ENCODE measurements around the gene ARHGAP6. TPM values are rescaled to one million over a fixed set of nuclear protein-coding genes. Genes with fewer than 3 reads are reported as not detected.
"Not testable (repeated sequence)": the region's sequence is repeated elsewhere in the genome, so short reads cannot be mapped to it uniquely, and the experiment has no call there.

ARHGAP6 gene
- total RNA-seq, 1 donor from 2014 or later: 16.7 TPM

DNA sequence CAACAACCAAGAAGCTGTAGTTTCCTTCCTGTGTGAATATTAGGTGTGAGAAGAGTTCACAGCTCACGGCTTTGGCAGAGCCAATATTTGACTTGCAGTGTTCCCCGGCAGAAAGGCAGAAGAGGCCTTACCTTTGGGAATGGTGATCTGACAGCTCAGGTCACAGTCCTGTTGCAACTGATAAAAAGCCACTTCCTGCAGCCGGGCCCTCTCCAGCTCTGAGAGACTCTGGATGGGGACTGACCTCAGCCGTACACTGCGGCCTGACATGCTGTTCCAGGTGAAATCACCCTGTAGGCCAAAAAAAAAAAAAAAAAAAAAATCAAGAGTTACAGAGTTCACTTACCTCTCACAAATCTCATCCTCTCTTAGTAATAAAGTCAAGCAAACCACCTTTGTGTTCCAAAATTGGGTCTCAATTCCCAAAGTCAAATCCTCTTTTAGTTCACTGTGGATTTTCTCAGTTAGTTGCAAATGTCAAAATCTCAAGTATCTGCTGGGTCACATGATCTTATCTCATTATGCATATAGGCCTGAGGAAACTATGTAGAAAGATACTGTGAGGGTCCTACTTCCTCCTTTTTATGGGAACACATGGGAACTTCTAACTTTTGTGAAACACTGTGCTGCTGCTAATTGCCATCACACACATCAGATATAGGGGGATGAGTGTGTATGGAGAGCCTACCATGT lies 411.2 kb downstream of the ARHGAP6 start:
- Histone ChIP-seq H3K4me1 (no peaks in the 10 kb centered on the region), H3K4me3 (no peak overlapping the region), H3K9me3 (no peaks in the 10 kb centered on the region), H3K27me3 (ENCODE audit: low read depth) (no peaks in the 10 kb centered on the region), H3K27ac (no peak overlapping the region), H3K36me3 (no peaks in the 10 kb centered on the region)
- DNase-seq: no peak
- TF ChIP-seq, protein P1, sequence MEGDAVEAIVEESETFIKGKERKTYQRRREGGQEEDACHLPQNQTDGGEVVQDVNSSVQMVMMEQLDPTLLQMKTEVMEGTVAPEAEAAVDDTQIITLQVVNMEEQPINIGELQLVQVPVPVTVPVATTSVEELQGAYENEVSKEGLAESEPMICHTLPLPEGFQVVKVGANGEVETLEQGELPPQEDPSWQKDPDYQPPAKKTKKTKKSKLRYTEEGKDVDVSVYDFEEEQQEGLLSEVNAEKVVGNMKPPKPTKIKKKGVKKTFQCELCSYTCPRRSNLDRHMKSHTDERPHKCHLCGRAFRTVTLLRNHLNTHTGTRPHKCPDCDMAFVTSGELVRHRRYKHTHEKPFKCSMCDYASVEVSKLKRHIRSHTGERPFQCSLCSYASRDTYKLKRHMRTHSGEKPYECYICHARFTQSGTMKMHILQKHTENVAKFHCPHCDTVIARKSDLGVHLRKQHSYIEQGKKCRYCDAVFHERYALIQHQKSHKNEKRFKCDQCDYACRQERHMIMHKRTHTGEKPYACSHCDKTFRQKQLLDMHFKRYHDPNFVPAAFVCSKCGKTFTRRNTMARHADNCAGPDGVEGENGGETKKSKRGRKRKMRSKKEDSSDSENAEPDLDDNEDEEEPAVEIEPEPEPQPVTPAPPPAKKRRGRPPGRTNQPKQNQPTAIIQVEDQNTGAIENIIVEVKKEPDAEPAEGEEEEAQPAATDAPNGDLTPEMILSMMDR (IDR thresholded peaks at IDR 0.05): no peak
- intact Hi-C loops (cut with DNase I): no loop called here
- no peak for ATAC-seq

DNA sequence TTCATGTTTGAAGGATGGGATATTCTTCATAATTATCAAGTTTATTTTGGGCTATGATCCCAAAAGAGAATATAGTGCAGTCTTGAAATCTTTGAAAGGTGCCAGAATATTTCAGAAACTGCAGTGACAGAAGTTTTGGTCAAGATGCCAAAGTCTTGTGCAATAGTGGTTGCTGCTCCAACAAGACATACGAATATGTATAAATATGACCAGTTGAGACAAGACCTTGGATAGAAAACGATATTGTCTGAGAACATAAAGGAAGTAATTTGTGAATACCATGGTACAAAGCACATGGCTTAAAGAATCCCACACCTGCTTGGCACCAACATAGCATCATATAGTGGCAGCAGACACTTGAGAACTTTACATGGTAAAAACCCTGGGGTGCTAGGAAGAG lies 421.1 kb downstream of the ARHGAP6 start:
- no peaks in the 10 kb centered on the region for H3K27me3 ChIP-seq (ENCODE audit: low read depth)
- H3K36me3 ChIP-seq: no peaks in the 10 kb centered on the region
- H3K9me3 ChIP-seq: no peaks in the 10 kb centered on the region
- no peak overlapping the region for H3K27ac ChIP-seq
- no peaks in the 10 kb centered on the region for H3K4me1 ChIP-seq
- ATAC-seq (no peak), DNase-seq (no peak)
- TF ChIP-seq, protein P1 (IDR thresholded peaks at IDR 0.05): no peak
- intact Hi-C loops (cut with DNase I): no loop called here
- H3K4me3 ChIP-seq: no peak overlapping the region

DNA sequence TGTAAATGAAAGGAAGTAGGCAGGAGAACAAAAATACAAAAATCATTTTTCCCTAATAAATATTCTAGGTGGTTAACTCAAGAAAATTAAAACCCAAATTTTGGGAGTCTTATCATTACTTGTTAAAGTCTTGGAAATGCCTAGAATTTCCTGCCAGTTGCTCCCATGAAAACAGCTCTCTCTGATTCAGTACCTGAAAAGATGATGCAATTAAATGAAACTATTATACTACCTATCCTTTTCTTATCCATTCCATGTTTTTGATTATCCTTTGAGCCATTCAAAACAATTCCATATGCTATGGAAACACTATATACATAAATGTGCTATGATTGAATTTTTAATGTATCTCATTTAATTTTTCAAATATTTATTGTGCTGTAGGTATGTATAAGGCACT lies 423.0 kb downstream of the ARHGAP6 start:
- TF ChIP-seq, protein P1 (IDR thresholded peaks at IDR 0.05): no peak
- Histone ChIP-seq H3K36me3 (no peaks in the 10 kb centered on the region), H3K27ac (no peak overlapping the region), H3K4me3 (no peak overlapping the region), H3K27me3 (ENCODE audit: low read depth) (no peaks in the 10 kb centered on the region), H3K9me3 (no peaks in the 10 kb centered on the region), H3K4me1 (no peaks in the 10 kb centered on the region)
- ATAC-seq (no peak), DNase-seq (no peak)
- intact Hi-C loops (cut with DNase I): no loop called here

DNA sequence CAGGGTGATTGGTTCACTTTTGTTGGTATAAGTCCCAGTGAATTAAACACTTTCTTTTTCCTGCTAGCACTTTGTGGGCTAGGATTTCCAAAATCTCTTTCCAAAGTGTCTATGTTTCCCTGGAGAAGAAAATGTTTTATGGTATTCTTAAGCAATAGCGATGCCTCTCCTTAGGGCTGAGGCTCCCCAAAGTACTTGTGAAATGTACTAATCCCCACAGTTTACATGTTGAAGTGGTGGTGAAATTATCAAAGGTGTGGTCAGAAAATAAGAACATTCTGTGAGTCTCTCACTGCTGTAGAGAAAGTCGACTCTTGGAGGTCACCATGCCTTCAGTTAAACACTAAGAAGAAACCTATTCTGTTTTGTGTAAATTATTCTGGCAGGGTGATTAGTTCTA lies 424.0 kb downstream of the ARHGAP6 start:
- no peak for DNase-seq
- H3K4me3 ChIP-seq: no peak overlapping the region
- no peaks in the 10 kb centered on the region for H3K36me3 ChIP-seq
- no peak for ATAC-seq
- intact Hi-C loops (cut with DNase I): no loop called here
- H3K27me3 ChIP-seq (ENCODE audit: low read depth): no peaks in the 10 kb centered on the region
- no peaks in the 10 kb centered on the region for H3K9me3 ChIP-seq
- no peak overlapping the region for H3K27ac ChIP-seq
- H3K4me1 ChIP-seq: no peaks in the 10 kb centered on the region
- TF ChIP-seq, protein P1 (IDR thresholded peaks at IDR 0.05): no peak

DNA sequence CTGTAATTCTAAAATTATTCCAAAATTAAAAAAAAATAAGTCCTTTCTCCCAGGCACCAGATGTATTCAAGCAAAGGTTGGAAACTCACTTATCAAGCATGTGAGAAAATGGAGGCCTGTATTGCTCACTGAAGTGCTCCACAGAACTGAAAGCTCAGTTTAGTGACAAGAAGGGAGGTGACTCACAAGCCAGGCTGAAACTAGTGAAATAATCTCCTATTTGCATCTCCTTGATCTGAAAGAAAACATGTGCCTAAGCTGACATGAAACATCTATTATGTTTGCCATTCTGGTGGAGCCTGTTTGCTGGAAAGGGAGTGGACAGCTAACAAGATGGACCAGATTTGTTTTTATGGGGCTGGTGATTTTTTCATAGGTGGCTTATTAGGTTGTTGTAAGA lies 426.5 kb downstream of the ARHGAP6 start:
- Histone ChIP-seq H3K4me1 (no peaks in the 10 kb centered on the region), H3K9me3 (no peaks in the 10 kb centered on the region), H3K36me3 (no peaks in the 10 kb centered on the region), H3K27me3 (ENCODE audit: low read depth) (no peaks in the 10 kb centered on the region), H3K27ac (no peak overlapping the region), H3K4me3 (no peak overlapping the region)
- TF ChIP-seq, protein P1 (IDR thresholded peaks at IDR 0.05): no peak
- DNase-seq (no peak), ATAC-seq (no peak)
- intact Hi-C loops (cut with DNase I): no loop called here

DNA sequence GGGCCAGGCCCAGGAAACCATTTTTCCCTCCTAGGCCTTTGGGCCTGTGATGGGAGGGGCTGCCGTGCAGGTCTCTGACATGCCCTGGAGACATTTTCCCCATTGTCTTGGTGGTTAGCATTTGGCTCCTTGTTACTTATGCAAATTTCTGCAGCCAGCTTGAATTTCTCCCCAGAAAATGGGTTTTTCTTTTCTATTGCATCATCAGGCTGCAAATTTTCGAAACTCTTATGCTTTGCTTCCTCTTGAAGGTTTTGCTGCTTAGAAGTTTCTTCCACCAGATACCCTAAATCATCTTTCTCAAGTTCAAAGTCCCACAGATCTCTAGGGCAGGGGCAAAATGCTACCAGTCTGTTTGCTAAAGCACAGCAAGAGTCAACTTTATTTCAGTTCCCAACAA lies 430.3 kb downstream of the ARHGAP6 start:
- H3K27ac ChIP-seq; ATAC-seq; H3K4me1 ChIP-seq; H3K4me3 ChIP-seq; H3K27me3 ChIP-seq (ENCODE audit: low read depth); H3K9me3 ChIP-seq; DNase-seq; H3K36me3 ChIP-seq; intact Hi-C loops (cut with DNase I): not testable (repeated sequence)

All from lower lobe of right lung (tissue), 2 donors.